ENCODE measurements around the gene ARHGAP30. TPM values are rescaled to one million over a fixed set of nuclear protein-coding genes. Genes with fewer than 3 reads are reported as not detected.
"Not testable (repeated sequence)": the region's sequence is repeated elsewhere in the genome, so short reads cannot be mapped to it uniquely, and the experiment has no call there.

ARHGAP30 gene
- 51.8 TPM for polyA plus RNA-seq (2012; ENCODE audit: missing spikeins)

GRCh38 chr1:161069731-161070270 is at the start of gene ARHGAP30:
Gene ARHGAP30, minus strand, starts transcription at chr1:161069891. Its CDS starts 267 bp downstream, at chr1:161069624.
- DNase-seq (ENCODE audit: insufficient read length): peak; percentile 92
- FAIRE-seq: peak; percentile 98

GRCh38 chr1:161117759-161118581 is 48.3 kb upstream of the ARHGAP30 start, which contains the start of the genes NIT1 and PFDN2:
Gene NIT1, plus strand, starts transcription at chr1:161118105. Its CDS starts 72 bp downstream, at chr1:161118177.
Gene PFDN2, minus strand, starts transcription at chr1:161118037. Its CDS starts 11 bp downstream, at chr1:161118026.
- FAIRE-seq (peak; percentile 97), DNase-seq (ENCODE audit: insufficient read length) (peak; percentile 93)
- TF ChIP-seq POLR2AphosphoS5 (IDR thresholded peaks at IDR 0.05; ENCODE audit: low read depth, low read length) (peak; percentile 85), POLR2A (IDR thresholded peaks at IDR 0.05; ENCODE audit: low read depth, low read length) (peak; percentile 93), TAF1 (IDR thresholded peaks at IDR 0.05; ENCODE audit: borderline replicate concordance, low read depth, low read length) (peak; percentile 94)

More at GRCh38 chr1:161069731-161070270, at the start of gene ARHGAP30:
- peak; percentile 90 for TF ChIP-seq POLR2A (IDR thresholded peaks at IDR 0.05; ENCODE audit: low read depth, low read length)
- peak; percentile 89 for TF ChIP-seq POLR2AphosphoS5 (IDR thresholded peaks at IDR 0.05; ENCODE audit: low read depth, low read length)
- no peak; the same call in 1 of the 2 replicates for TF ChIP-seq TAF1 (IDR thresholded peaks at IDR 0.05; ENCODE audit: borderline replicate concordance, low read depth, low read length)

- FAIRE-seq; DNase-seq (ENCODE audit: insufficient read length): not testable (repeated sequence)
Observed at GRCh38 chr1:161115961-161116360, 46.3 kb upstream of the ARHGAP30 start.

- no peak for FAIRE-seq
- no peak for TF ChIP-seq POLR2AphosphoS5 (IDR thresholded peaks at IDR 0.05; ENCODE audit: low read depth, low read length)
- TF ChIP-seq POLR2A (IDR thresholded peaks at IDR 0.05; ENCODE audit: low read depth, low read length): no peak
- no peak for TF ChIP-seq TAF1 (IDR thresholded peaks at IDR 0.05; ENCODE audit: borderline replicate concordance, low read depth, low read length)
- no peak for DNase-seq (ENCODE audit: insufficient read length)
Observed at GRCh38 chr1:161115132-161115711, 45.5 kb upstream of the ARHGAP30 start.

- no peak for DNase-seq (ENCODE audit: insufficient read length)
- FAIRE-seq: no peak
- no peak for TF ChIP-seq POLR2AphosphoS5 (IDR thresholded peaks at IDR 0.05; ENCODE audit: low read depth, low read length)
- no peak for TF ChIP-seq TAF1 (IDR thresholded peaks at IDR 0.05; ENCODE audit: borderline replicate concordance, low read depth, low read length)
- TF ChIP-seq POLR2A (IDR thresholded peaks at IDR 0.05; ENCODE audit: low read depth, low read length): no peak
Observed at GRCh38 chr1:161114556-161114955, 44.9 kb upstream of the ARHGAP30 start.

- no peak for DNase-seq (ENCODE audit: insufficient read length)
- no peak for FAIRE-seq
- TF ChIP-seq POLR2A (IDR thresholded peaks at IDR 0.05; ENCODE audit: low read depth, low read length) (no peak), TAF1 (IDR thresholded peaks at IDR 0.05; ENCODE audit: borderline replicate concordance, low read depth, low read length) (no peak), POLR2AphosphoS5 (IDR thresholded peaks at IDR 0.05; ENCODE audit: low read depth, low read length) (no peak)
Observed at GRCh38 chr1:161113915-161114314, 44.2 kb upstream of the ARHGAP30 start.

GRCh38 chr1:161111527-161111926 is 41.8 kb upstream of the ARHGAP30 start:
- FAIRE-seq (no peak), DNase-seq (ENCODE audit: insufficient read length) (no peak)
- TF ChIP-seq POLR2A (IDR thresholded peaks at IDR 0.05; ENCODE audit: low read depth, low read length) (no peak), POLR2AphosphoS5 (IDR thresholded peaks at IDR 0.05; ENCODE audit: low read depth, low read length) (no peak), TAF1 (IDR thresholded peaks at IDR 0.05; ENCODE audit: borderline replicate concordance, low read depth, low read length) (no peak)

GRCh38 chr1:161111117-161111516 is 41.4 kb upstream of the ARHGAP30 start:
- DNase-seq (ENCODE audit: insufficient read length): no peak
- FAIRE-seq: no peak
- TF ChIP-seq POLR2A (IDR thresholded peaks at IDR 0.05; ENCODE audit: low read depth, low read length) (no peak), POLR2AphosphoS5 (IDR thresholded peaks at IDR 0.05; ENCODE audit: low read depth, low read length) (no peak), TAF1 (IDR thresholded peaks at IDR 0.05; ENCODE audit: borderline replicate concordance, low read depth, low read length) (no peak)

- no peak for DNase-seq (ENCODE audit: insufficient read length)
- no peak for FAIRE-seq
- TF ChIP-seq TAF1 (IDR thresholded peaks at IDR 0.05; ENCODE audit: borderline replicate concordance, low read depth, low read length): no peak
- TF ChIP-seq POLR2A (IDR thresholded peaks at IDR 0.05; ENCODE audit: low read depth, low read length): no peak
- no peak for TF ChIP-seq POLR2AphosphoS5 (IDR thresholded peaks at IDR 0.05; ENCODE audit: low read depth, low read length)
Observed at GRCh38 chr1:161106431-161106830, 36.7 kb upstream of the ARHGAP30 start.

- no peak for FAIRE-seq
- no peak for DNase-seq (ENCODE audit: insufficient read length)
- TF ChIP-seq TAF1 (IDR thresholded peaks at IDR 0.05; ENCODE audit: borderline replicate concordance, low read depth, low read length): no peak
- TF ChIP-seq POLR2A (IDR thresholded peaks at IDR 0.05; ENCODE audit: low read depth, low read length): no peak
- no peak for TF ChIP-seq POLR2AphosphoS5 (IDR thresholded peaks at IDR 0.05; ENCODE audit: low read depth, low read length)
Observed at GRCh38 chr1:161100556-161100955, 30.9 kb upstream of the ARHGAP30 start.

- FAIRE-seq (no peak), DNase-seq (ENCODE audit: insufficient read length) (no peak)
- TF ChIP-seq POLR2A (IDR thresholded peaks at IDR 0.05; ENCODE audit: low read depth, low read length) (no peak; the same call in 1 of the 2 replicates), POLR2AphosphoS5 (IDR thresholded peaks at IDR 0.05; ENCODE audit: low read depth, low read length) (0 out of 2 replicates have a peak, but pooled peaks have one; percentile 42), TAF1 (IDR thresholded peaks at IDR 0.05; ENCODE audit: borderline replicate concordance, low read depth, low read length) (no peak)
Observed at GRCh38 chr1:161099090-161099802, 29.6 kb upstream of the ARHGAP30 start.

Measured in GM12892 (cell line).